ENCODE measurements around the gene SPCS2. TPM values are rescaled to one million over a fixed set of nuclear protein-coding genes. Genes with fewer than 3 reads are reported as not detected.

SPCS2 gene
- total and polyA plus RNA-seq, 10 donors, result 33.4 to 136 (median 115) TPM

DNA sequence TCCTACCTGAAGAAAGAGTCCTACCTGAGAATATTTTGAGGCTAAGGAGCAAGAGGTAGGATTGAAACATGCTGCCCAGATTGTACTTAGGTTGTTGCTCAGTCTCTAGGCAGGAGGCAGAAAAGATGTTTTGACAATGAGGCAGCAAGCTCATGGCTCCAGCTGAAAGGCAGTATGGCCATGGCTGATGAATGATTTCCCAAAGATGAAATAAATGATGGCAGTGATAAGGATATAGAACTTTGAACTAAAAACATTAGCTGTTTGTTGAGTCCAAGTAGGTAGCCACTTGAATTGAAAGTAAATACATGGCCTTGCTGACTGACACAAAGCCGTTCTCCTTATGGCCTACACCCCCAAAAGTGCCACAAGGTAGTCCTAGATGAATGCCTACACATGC, 32.8 kb downstream of the SPCS2 start:
- Histone ChIP-seq H3K27ac (no peak overlapping the region), H3K9me3 (no peaks in the 10 kb centered on the region), H3K4me1 (no peaks in the 10 kb centered on the region), H3K27me3 (replicated peaks in 1 of 7) (no peaks in the 10 kb centered on the region), H3K36me3 (peaks cover 0 to 37% (median 17%) of the 10 kb centered on the region in 6 donors), H3K4me3 (no peak overlapping the region)
- intact Hi-C loops (cut with DNase I; ENCODE audit: low total_unique reads), result no loop called here
- no peak for DNase-seq
- TF ChIP-seq, protein P1, sequence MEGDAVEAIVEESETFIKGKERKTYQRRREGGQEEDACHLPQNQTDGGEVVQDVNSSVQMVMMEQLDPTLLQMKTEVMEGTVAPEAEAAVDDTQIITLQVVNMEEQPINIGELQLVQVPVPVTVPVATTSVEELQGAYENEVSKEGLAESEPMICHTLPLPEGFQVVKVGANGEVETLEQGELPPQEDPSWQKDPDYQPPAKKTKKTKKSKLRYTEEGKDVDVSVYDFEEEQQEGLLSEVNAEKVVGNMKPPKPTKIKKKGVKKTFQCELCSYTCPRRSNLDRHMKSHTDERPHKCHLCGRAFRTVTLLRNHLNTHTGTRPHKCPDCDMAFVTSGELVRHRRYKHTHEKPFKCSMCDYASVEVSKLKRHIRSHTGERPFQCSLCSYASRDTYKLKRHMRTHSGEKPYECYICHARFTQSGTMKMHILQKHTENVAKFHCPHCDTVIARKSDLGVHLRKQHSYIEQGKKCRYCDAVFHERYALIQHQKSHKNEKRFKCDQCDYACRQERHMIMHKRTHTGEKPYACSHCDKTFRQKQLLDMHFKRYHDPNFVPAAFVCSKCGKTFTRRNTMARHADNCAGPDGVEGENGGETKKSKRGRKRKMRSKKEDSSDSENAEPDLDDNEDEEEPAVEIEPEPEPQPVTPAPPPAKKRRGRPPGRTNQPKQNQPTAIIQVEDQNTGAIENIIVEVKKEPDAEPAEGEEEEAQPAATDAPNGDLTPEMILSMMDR (IDR thresholded peaks at IDR 0.05 in 8 of 11, conservative IDR thresholded peaks at IDR 0.05 in 3 of 11), result no peak
- TF ChIP-seq POLR2A (IDR thresholded peaks at IDR 0.05), result no peak
- no peak for TF ChIP-seq POLR2AphosphoS5 (IDR thresholded peaks at IDR 0.05)
- 89 to 100% (median 95%) methylated on average over 1 of the region's 1 CpG for WGBS, 5 donors

DNA sequence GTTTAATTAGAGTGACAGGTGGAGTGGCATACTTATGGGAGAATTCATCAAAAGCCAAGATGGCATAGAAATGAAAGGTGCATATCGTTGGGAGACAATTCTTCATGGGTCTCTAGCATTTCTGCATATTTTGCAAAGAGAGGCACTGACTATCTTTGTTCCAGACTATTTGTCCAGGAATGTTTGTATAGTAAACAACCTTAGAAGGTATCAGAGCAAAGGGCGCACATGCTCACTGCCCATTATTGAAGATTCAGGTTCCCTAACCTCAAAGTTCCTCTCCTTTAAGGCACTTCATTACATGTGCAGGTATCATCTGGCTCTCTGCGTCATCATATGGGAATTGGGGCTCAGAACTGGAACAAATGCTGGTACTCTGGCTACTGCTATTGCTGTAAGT, 35.0 kb downstream of the SPCS2 start:
- WGBS, 5 donors, result 93 to 99% (median 95%) methylated on average over 3 of the region's 3 CpGs
- no peak for TF ChIP-seq POLR2AphosphoS5 (IDR thresholded peaks at IDR 0.05)
- TF ChIP-seq POLR2A (IDR thresholded peaks at IDR 0.05), result no peak
- TF ChIP-seq, protein P1 (IDR thresholded peaks at IDR 0.05 in 8 of 11, conservative IDR thresholded peaks at IDR 0.05 in 3 of 11), result no peak
- no peak overlapping the region for H3K4me3 ChIP-seq
- intact Hi-C loops (cut with DNase I; ENCODE audit: low total_unique reads), result no loop called here
- H3K36me3 ChIP-seq, result peaks cover 0 to 20% (median 5%) of the 10 kb centered on the region in 6 donors
- DNase-seq, result no peak
- H3K27me3 ChIP-seq (replicated peaks in 1 of 7), result no peaks in the 10 kb centered on the region
- H3K9me3 ChIP-seq, result no peaks in the 10 kb centered on the region
- H3K4me1 ChIP-seq, result peaks cover 0 to 11% (median 5%) of the 10 kb centered on the region in 6 donors
- no peak overlapping the region for H3K27ac ChIP-seq

DNA sequence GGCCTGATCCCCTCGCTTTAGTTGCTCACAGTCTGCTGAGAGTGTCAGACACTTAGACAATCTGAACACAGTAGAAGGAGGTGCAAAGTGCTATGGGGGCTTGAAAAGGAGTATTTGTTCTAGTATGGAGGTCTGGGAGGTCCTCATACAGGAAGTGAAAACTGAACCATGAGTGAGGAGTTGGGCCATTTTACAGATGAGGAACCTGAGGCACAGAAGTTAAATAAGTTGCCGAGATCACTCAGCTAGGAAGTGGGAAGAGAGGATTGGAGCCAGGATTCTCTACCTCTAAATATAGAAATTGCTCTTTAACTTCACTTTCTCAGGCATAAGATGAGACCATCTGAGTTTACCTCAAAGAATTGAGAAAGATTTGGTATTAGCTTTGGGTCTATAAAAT, 35.7 kb downstream of the SPCS2 start:
- peaks cover 4 to 18% (median 9%) of the 10 kb centered on the region in 6 donors for H3K4me1 ChIP-seq
- H3K27me3 ChIP-seq (replicated peaks in 1 of 7), result no peaks in the 10 kb centered on the region
- 80 to 96% (median 87%) methylated on average over 2 of the region's 2 CpGs for WGBS, 5 donors
- H3K36me3 ChIP-seq, result peaks cover 0 to 13% (median 1%) of the 10 kb centered on the region in 6 donors
- no peak overlapping the region for H3K4me3 ChIP-seq
- intact Hi-C loops (cut with DNase I; ENCODE audit: low total_unique reads), result no loop called here
- no peak overlapping the region for H3K27ac ChIP-seq
- H3K9me3 ChIP-seq, result no peaks in the 10 kb centered on the region
- no peak for TF ChIP-seq POLR2A (IDR thresholded peaks at IDR 0.05)
- no peak for TF ChIP-seq POLR2AphosphoS5 (IDR thresholded peaks at IDR 0.05)
- TF ChIP-seq, protein P1 (IDR thresholded peaks at IDR 0.05 in 8 of 11, conservative IDR thresholded peaks at IDR 0.05 in 3 of 11), result no peak
- no peak for DNase-seq

DNA sequence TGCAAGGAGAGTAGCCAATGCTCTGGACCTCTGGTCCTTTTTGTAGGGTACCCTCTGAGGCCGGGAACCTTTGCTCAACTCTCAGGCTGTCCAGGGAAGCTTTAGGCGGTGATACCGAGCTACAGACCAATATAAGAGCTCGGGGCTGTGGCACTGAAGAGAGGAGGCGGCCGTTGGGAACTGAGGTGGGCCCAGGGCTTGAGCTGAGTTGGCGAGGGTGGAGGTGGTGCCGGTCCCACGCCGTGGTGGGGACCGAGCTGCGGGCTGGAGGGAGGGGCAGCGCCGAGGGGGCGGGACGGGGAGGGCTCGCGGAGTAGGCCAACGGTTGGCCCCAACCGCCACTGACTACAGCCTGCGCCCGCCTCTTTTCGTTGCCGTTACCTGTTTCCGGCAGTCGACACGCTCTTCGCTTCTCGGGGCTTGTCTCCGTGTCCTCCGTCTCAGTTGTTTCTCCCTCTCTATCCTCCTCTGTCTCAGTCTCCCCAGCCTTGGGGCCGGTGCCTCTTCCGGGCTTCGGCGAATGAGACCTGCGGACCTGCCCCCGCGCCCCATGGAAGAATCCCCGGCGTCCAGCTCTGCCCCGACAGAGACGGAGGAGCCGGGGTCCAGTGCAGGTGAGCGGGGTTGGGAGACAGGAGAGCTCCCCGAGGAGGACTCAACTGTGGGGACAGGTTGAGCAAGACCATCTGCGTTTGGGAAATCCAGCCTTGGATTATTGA, 39.6 kb downstream of the SPCS2 start, which contains the start of gene NEU3:
Gene NEU3, plus strand, starts transcription at position 393 of the 719 bp plus-strand sequence. Its CDS starts 128 bp downstream, at position 521.
- DNase-seq, result peak; percentile 96
- H3K9me3 ChIP-seq, result no peaks in the 10 kb centered on the region
- peaks cover 6 to 42% (median 27%) of the 10 kb centered on the region in 6 donors for H3K4me1 ChIP-seq
- peak within 1 kb of the TSS; percentile 57 to 88 (median 82) for H3K27ac ChIP-seq
- intact Hi-C loops (cut with DNase I; ENCODE audit: low total_unique reads), result no loop called here
- no peaks in the 10 kb centered on the region for H3K36me3 ChIP-seq
- no peaks in the 10 kb centered on the region for H3K27me3 ChIP-seq (replicated peaks in 1 of 7)
- H3K4me3 ChIP-seq, result peak within 1 kb of the TSS; percentile 51 to 83 (median 66)
- WGBS, 5 donors, result 0 to 1% (median 1%) methylated on average over 35 to 46 of the region's 46 CpGs
- peak; percentile 87 to 88 (median 87) for TF ChIP-seq POLR2AphosphoS5 (IDR thresholded peaks at IDR 0.05)
- TF ChIP-seq, protein P1 (IDR thresholded peaks at IDR 0.05 in 8 of 11, conservative IDR thresholded peaks at IDR 0.05 in 3 of 11), result no peak
